GM23248 (cell line): ENCODE data around the gene RHBDF2. TPM values are rescaled to one million over a fixed set of nuclear protein-coding genes. Genes with fewer than 3 reads are reported as not detected.

Experiments
- DNase-seq: peaks from one replicate; pipeline ENCODE4 v3.0.0-alpha.2; 2015
- H2AFZ ChIP-seq: fragments of 200-600 bp; sonication (generic); 2 replicates; pipeline ENCODE4 v1.6.1; 2016; ENCODE audit warnings: antibody characterized with exemption
- H3F3A ChIP-seq: fragments of 200-600 bp; sonication (generic); 2 replicates; pipeline ENCODE4 v1.6.1; 2016; ENCODE audit warnings: mild to moderate bottlenecking, antibody characterized with exemption, mixed run types; ENCODE audit not compliant: insufficient read depth
- H3K27ac ChIP-seq: fragments of 200-600 bp; sonication (generic); 2 replicates; pipeline ENCODE4 v1.5.1; 2016; ENCODE audit warnings: mild to moderate bottlenecking
- H3K27me3 ChIP-seq: fragments of 200-600 bp; sonication (generic); replicated peaks from 2 replicates; pipeline ENCODE4 v1.6.1; 2016; ENCODE audit warnings: mild to moderate bottlenecking; ENCODE audit not compliant: insufficient read depth
- H3K36me3 ChIP-seq: fragments of 200-600 bp; sonication (generic); 2 replicates; pipeline ENCODE4 v1.6.1; 2016; ENCODE audit warnings: low read depth, mild to moderate bottlenecking
- H3K4me1 ChIP-seq: fragments of 200-600 bp; sonication (generic); 2 replicates; pipeline ENCODE4 v1.6.1; 2016; ENCODE audit warnings: mild to moderate bottlenecking; ENCODE audit not compliant: insufficient read depth
- H3K4me2 ChIP-seq: fragments of 200-600 bp; sonication (generic); one replicate; pipeline ENCODE4 v1.6.1; 2016; ENCODE audit warnings: mild to moderate bottlenecking; ENCODE audit not compliant: unreplicated experiment
- H3K4me3 ChIP-seq: fragments of 200-600 bp; sonication (generic); 2 replicates; pipeline ENCODE4 v1.5.1; 2016; ENCODE audit warnings: mild to moderate bottlenecking
- H3K79me2 ChIP-seq: fragments of 200-600 bp; sonication (generic); 2 replicates; pipeline ENCODE4 v1.6.1; 2016; ENCODE audit warnings: mild to moderate bottlenecking; ENCODE audit not compliant: insufficient read depth
- H3K9ac ChIP-seq: fragments of 200-600 bp; sonication (generic); 2 replicates; pipeline ENCODE4 v1.6.1; 2016; ENCODE audit warnings: mild to moderate bottlenecking
- H3K9me2 ChIP-seq: fragments of 200-600 bp; sonication (generic); 2 replicates; pipeline ENCODE4 v1.6.1; 2016; ENCODE audit warnings: mixed run types, mild to moderate bottlenecking, moderate library complexity; ENCODE audit not compliant: insufficient read depth
- H3K9me3 ChIP-seq: fragments of 200-600 bp; sonication (generic); one replicate; pipeline ENCODE4 v1.6.1; 2017; ENCODE audit warnings: low read depth
- H4K20me1 ChIP-seq: fragments of 200-600 bp; sonication (generic); 2 replicates; pipeline ENCODE4 v1.6.0; 2016; ENCODE audit not compliant: insufficient read depth
- EZH2 ChIP-seq: fragments of 200-600 bp; sonication (generic); IDR thresholded peaks from 2 replicates; pipeline ENCODE4 v1.6.1; 2018; ENCODE audit warnings: antibody characterized with exemption, mild to moderate bottlenecking; ENCODE audit not compliant: insufficient read depth, poor library complexity, severe bottlenecking
- EZH2phosphoT487 ChIP-seq: fragments of 200-600 bp; sonication (generic); IDR thresholded peaks from 2 replicates; pipeline ENCODE4 v1.6.1; 2018; ENCODE audit warnings: antibody characterized with exemption, moderate library complexity, mild to moderate bottlenecking, low read depth; ENCODE audit not compliant: insufficient read depth
- WGBS, 2 experiments: methylation state at CpG; one replicate each; pipeline ENCODE4 v1.1.6; 2015 to 2017; ENCODE audit warnings: low lambda C conversion rate in 2 of 2, low coverage in 1 of 2; ENCODE audit errors: missing lambda C conversion rate in 2 of 2; 5-methylcytosine and 5-hydroxymethylcytosine counted together
- in situ Hi-C: fragments of 300-500 bp; cut with MboI; formaldehyde crosslinking; loops from 2 replicates; pipeline ENCODE4 v1.15.0; 2020
- polyA plus RNA-seq: library from polyadenylated mRNA; unstranded; fragments of >200 nt; fragmentation: Nextera tagmentation; extraction: Ambion mirVana; gene quantifications from 2 replicates; pipeline ENCODE4 v1.2.1, GENCODE V29; 2016
- total RNA-seq: library from RNA; depleted of rRNA; stranded (reverse); fragments of >200 nt; shearing (Covaris generic); gene quantifications from 2 replicates; pipeline ENCODE4 v1.2.3, GENCODE V29; 2014

Gene RHBDF2
- total and polyA plus RNA-seq, 2 experiments from 2014 or later: 8.9 to 12.7 TPM

- H3K9ac ChIP-seq: no peak overlapping the region
- no peaks in the 10 kb centered on the region for H3K4me1 ChIP-seq
- no peak overlapping the region for H3K27ac ChIP-seq
- no peak for DNase-seq
- H3K9me2 ChIP-seq: no peaks in the 10 kb centered on the region
- no peak overlapping the region for H3K4me3 ChIP-seq
- no peaks in the 10 kb centered on the region for H4K20me1 ChIP-seq
- H3K9me3 ChIP-seq: no peaks in the 10 kb centered on the region
- H3K79me2 ChIP-seq: no peaks in the 10 kb centered on the region
- no peaks in the 10 kb centered on the region for H3K27me3 ChIP-seq
- H3K36me3 ChIP-seq: no peaks in the 10 kb centered on the region
- no peaks in the 10 kb centered on the region for H3F3A ChIP-seq
- TF ChIP-seq EZH2: no peak
- TF ChIP-seq EZH2phosphoT487: no peak
- no peak overlapping the region for H2AFZ ChIP-seq
- no peak overlapping the region for H3K4me2 ChIP-seq
- 94 to 99% methylated on average over 26 to 37 of the region's 37 CpGs for WGBS, 2 experiments
- in situ Hi-C loops: loop anchor here (25.0 kb wide), 1 partner anchor 108 kb away; the partner anchor contains the start of gene ST6GALNAC2
Measured at GRCh38 chr17:76478730-76479514, 22.3 kb downstream of the RHBDF2 start.

GRCh38 chr17:76478097-76478496 lies 23.1 kb downstream of the RHBDF2 start:
- in situ Hi-C loops: loop anchor here (25.0 kb wide), 1 partner anchor 109 kb away; the partner anchor contains the start of gene ST6GALNAC2
- no peaks in the 10 kb centered on the region for H3K27me3 ChIP-seq
- no peaks in the 10 kb centered on the region for H4K20me1 ChIP-seq
- no peak overlapping the region for H3K27ac ChIP-seq
- H2AFZ ChIP-seq: no peak overlapping the region
- no peak for TF ChIP-seq EZH2
- TF ChIP-seq EZH2phosphoT487: no peak
- no peaks in the 10 kb centered on the region for H3K79me2 ChIP-seq
- 88 to 93% methylated on average over 10 of the region's 10 CpGs for WGBS, 2 experiments
- no peak overlapping the region for H3K4me3 ChIP-seq
- no peaks in the 10 kb centered on the region for H3K36me3 ChIP-seq
- H3K4me2 ChIP-seq: no peak overlapping the region
- H3K9me3 ChIP-seq: no peaks in the 10 kb centered on the region
- DNase-seq: no peak
- no peaks in the 10 kb centered on the region for H3K4me1 ChIP-seq
- no peaks in the 10 kb centered on the region for H3F3A ChIP-seq
- no peaks in the 10 kb centered on the region for H3K9me2 ChIP-seq
- no peak overlapping the region for H3K9ac ChIP-seq

GRCh38 chr17:76477576-76477975 lies 23.6 kb downstream of the RHBDF2 start:
- Histone ChIP-seq H3K4me3 (no peak overlapping the region), H3K27ac (no peak overlapping the region), H2AFZ (no peak overlapping the region), H3K4me1 (no peaks in the 10 kb centered on the region), H3K9me2 (no peaks in the 10 kb centered on the region), H3K9me3 (no peaks in the 10 kb centered on the region), H3K9ac (no peak overlapping the region), H3K79me2 (no peaks in the 10 kb centered on the region), H3K4me2 (no peak overlapping the region), H3F3A (no peaks in the 10 kb centered on the region), H4K20me1 (no peaks in the 10 kb centered on the region), H3K27me3 (no peaks in the 10 kb centered on the region), H3K36me3 (no peaks in the 10 kb centered on the region)
- DNase-seq: no peak
- TF ChIP-seq EZH2 (no peak), EZH2phosphoT487 (no peak)
- in situ Hi-C loops: loop anchor here (25.0 kb wide), 1 partner anchor 110 kb away; the partner anchor contains the start of gene ST6GALNAC2
- WGBS, 2 experiments: 92% methylated on average over 15 of the region's 15 CpGs

- no peaks in the 10 kb centered on the region for H3K9me3 ChIP-seq
- no peaks in the 10 kb centered on the region for H3K27me3 ChIP-seq
- DNase-seq: no peak
- 94% methylated on average over 20 of the region's 20 CpGs for WGBS, 2 experiments
- in situ Hi-C loops: loop anchor here (25.0 kb wide), 1 partner anchor 111 kb away; the partner anchor contains the start of gene ST6GALNAC2
- no peaks in the 10 kb centered on the region for H3K9me2 ChIP-seq
- TF ChIP-seq EZH2 (no peak), EZH2phosphoT487 (no peak)
- no peak overlapping the region for H3K4me2 ChIP-seq
- no peaks in the 10 kb centered on the region for H3K4me1 ChIP-seq
- no peaks in the 10 kb centered on the region for H3F3A ChIP-seq
- H4K20me1 ChIP-seq: no peaks in the 10 kb centered on the region
- H3K9ac ChIP-seq: no peak overlapping the region
- no peaks in the 10 kb centered on the region for H3K79me2 ChIP-seq
- no peak overlapping the region for H2AFZ ChIP-seq
- H3K36me3 ChIP-seq: no peaks in the 10 kb centered on the region
- H3K4me3 ChIP-seq: no peak overlapping the region
- no peak overlapping the region for H3K27ac ChIP-seq
Measured at GRCh38 chr17:76476736-76477135, 24.5 kb downstream of the RHBDF2 start.
